HG03135 (cell line): ENCODE measurements around the gene TTC9.
"Not testable (repeated sequence)": the region's sequence is repeated elsewhere in the genome, so short reads cannot be mapped to it uniquely, and the experiment has no call there.

Experiments
- ATAC-seq: cut with Tn5 transposase; IDR thresholded peaks from one replicate; pipeline ENCODE4 v1.9.1; 2021; ENCODE audit warnings: mild to moderate bottlenecking, moderate library complexity; ENCODE audit not compliant: unreplicated experiment

TTC9 gene

DNA sequence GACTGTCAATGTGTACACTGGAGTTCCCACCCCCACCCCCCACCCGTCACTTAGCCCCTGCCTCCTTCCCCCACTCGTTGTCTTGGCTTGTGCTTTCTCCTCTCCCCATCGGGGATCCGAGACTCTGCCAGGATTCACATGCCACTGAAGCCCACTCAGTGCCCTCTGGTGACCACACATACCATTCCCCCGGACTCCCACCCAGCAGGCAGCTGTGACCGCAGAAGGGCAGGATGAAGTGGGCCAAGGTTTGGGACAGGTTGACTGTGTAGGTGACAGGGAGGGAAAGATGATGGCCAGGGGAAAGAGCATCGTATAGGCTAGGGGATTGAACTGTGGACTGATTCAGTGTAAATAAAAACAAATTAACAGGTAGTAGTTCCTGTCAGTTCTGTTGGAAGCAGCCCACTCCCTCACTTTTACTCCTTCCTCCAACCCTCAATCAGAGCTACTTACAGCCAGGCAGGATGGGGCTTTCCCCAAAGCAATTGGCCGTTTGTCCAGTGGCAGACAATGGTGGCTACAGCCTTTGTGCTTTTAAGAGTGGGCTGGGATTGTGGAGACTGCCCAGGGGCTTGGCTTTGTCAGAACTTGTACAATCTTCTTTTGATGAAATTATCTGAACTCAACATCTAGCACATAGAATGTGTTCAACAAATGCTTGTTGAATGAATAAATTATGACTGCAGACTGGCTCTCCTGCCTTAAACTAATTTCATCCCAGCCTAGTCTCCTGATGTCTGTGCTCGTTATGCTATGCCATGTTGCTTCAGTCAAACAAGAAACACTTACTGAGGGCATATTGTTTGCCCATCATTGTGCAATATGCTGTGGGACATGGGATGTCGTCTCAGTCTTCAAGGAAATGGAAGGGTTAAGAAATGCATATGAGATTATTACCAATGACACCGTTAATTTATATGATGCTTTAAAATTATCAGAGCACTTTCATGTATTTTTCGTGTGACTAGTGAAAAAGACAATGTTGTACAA lies 30.2 kb downstream of the TTC9 start:
- ATAC-seq = no peak

DNA sequence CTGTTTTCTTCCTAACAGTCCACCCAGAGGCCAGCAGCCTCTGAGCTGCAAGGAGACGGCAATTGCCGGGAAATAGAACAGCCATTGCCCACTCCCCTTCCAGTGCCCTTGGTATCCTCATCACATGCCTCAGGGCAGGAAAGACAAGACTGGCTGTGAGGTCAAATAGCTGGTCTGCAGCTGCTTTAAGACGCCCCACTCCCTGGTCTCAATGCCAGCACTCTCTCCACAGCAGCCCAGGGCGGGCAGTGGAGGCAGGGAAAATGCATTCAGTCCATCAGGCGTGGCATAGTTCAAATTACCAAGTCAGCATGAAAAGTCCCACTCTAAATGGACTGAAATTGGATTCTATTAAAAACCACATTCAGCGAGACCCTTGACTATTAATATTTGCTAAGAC lies 35.6 kb downstream of the TTC9 start:
- no peak for ATAC-seq

DNA sequence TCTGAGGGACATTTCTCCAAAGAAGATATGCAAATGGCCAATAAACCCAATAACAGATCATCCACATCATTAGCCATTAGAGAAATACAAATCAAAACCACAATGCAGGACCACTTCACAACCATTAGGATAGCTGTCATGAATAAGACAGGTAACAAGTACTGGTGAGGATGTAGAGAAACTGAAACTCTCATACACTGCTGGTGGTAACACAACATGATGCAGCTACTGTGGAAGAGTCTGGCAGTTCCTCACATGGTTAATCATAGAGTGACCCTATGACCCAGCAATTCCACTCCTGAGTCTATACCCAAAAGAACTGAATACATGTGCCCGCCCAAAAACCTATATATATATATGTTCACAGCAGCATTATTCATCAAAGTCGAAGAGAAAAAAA lies 39.0 kb downstream of the TTC9 start:
- no peak for ATAC-seq

DNA sequence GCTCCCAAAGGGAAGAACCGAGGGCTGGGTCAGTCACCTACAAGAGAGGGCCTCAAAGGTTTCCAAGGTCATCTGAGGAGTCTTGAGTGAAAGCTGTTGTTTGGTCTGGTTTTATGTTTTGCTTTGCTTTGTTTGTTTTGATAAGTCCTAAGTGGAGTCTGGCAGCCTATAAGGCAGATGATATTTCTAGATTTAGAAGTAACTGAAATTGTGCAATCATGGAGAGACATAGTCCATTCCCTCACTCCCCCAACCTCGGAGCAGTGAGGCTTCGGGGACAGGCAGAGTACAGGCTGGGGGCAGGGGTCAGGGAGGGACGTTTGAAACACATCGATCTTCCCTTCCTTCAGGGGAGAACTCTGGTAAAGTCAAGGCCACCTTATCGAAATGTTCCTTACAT lies 42.3 kb downstream of the TTC9 start:
- ATAC-seq = no peak

DNA sequence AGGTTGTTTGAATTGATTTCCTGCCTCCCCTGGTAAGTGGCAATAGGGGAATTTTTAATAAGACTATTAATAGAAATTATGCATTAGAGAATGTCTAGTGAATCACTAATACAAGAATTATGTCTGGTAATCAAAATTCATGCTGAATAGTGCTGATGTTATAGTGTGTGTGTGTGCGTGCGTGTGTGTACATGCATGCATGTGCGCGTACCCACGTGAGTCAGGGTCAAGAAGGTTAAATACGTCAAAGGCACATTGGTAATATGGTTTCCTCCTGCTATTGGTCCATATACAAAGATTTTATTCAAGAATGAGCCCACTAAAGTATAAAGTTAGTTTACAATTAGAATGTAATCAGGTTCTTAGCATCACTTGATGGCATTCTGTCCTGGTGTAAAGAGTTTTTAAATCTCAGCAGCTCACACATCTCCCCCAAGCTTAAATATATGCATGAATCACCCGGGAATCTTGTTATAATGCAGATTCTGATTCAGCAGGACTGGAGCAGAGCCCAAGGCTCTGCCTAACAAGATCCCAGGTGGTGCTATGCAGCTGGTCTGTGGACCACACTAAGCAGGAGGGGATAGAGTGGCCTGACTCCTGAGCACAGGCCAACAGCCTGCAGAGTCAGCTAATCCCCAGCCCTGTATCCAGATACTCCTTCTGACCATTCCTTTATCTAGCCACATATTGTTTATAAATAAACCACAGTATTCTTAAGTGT lies 43.9 kb downstream of the TTC9 start:
- ATAC-seq = no peak

DNA sequence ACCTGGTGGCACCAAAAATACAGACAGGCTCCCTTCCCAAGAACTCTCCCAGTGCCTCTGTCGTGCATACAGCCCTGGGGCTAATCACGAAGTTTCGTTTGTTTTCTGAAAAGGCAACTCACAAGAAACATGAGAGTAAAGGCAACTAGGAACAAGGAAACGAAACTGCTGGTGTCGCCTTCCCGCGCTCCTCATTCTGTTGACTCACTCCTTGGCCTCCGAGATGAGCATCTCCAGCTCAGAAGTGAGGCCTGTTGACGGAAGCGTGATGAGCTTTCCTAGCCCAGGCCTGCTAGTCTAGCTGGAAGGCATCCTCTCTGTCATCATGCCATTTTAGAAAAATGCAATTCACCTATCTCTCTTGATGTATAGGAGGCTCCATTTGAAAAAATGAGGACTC lies 50.5 kb downstream of the TTC9 start:
- ATAC-seq = no peak

DNA sequence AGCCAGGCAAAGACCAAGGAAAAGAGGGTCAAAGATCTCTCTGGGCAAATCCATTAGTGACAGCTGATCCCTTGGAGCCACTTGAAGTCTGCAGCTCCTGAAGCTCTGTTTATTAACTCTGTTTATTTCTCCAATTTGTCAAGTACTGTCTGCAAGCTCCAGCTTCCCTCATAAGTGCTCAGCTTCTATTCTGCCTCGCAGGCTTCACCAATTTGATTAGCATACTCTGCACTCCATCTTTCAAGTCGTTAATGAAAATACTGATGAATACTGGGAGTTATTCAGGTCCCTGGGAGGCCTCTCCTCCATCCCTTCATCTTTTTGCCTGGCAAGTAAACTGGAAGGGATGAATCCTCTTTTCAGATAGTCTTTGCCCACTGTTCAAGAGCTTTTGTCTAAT lies 54.3 kb downstream of the TTC9 start:
- ATAC-seq = no peak

DNA sequence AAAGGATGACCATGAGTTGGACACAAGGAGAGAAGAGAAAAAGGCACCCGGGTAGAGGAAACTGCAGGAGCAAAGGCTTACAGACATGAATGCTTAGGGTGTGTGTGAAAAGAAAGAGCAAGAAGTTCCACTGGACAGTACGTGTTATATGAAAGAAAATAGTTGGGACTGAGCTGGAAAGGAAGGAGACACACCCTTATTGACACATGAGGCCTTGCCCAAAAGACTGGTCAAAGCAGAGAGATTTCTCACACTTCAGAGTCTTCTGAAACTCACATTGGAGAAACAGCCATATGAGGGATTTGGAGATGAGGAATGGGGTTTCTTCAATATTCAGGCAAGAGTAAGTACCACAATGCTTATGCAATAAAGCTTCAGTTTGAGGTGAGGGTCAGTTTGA lies 56.0 kb downstream of the TTC9 start:
- ATAC-seq = no peak

DNA sequence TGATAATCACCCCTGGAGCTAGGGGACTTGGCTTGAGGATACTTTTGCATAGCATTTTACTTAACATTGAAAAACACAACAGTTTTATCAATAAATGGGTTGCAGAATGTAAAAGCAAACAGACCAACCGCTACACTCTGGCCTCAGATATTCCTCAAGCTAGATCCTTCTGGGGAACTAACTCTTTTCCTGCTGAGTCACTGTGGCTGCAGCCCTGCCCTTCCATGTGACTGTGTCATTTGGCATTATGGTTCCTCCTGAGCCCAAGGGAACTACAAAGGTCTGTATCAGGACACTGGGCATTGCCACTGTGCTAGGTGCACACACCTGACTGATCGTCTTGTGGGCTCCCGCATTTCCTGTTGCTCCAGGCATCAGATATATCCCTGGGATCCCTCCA lies 56.6 kb downstream of the TTC9 start:
- ATAC-seq = no peak

GRCh38 chr14:70699646-70700045 lies 57.9 kb downstream of the TTC9 start:
- ATAC-seq = no peak

DNA sequence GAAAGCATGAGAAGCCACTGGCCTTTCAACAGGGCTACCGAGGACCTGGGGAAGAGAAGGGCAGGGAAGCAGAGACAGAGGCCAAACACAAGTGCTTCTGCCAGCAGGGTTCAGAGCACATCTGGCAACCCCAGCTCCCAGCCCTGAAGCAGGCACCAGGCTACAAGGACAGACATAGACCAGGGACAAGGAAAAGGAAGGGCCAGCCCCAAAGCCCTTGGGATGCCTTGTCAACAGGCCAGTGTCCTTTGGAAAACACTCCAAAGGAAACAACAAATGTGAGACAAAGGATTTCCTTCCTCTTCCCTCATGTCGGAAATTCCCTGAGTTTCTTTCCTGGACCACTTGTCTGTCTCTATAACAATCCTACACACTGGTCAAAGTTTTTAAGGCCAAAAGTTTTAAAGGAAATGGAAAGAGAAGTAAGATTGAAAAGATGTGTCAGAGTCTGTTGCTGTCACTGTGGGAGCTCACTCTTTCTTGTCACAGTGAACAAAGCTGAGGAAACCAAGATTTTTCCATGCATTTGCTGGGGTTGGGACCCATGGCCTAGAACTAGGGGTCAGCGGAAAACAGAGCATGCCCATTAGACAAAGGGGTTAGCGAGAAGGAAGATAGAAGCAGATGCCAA lies 59.4 kb downstream of the TTC9 start:
- no peak for ATAC-seq

GRCh38 chr14:70701610-70702009 lies 59.9 kb downstream of the TTC9 start:
- no peak for ATAC-seq

GRCh38 chr14:70702161-70702560 lies 60.4 kb downstream of the TTC9 start:
- no peak for ATAC-seq

DNA sequence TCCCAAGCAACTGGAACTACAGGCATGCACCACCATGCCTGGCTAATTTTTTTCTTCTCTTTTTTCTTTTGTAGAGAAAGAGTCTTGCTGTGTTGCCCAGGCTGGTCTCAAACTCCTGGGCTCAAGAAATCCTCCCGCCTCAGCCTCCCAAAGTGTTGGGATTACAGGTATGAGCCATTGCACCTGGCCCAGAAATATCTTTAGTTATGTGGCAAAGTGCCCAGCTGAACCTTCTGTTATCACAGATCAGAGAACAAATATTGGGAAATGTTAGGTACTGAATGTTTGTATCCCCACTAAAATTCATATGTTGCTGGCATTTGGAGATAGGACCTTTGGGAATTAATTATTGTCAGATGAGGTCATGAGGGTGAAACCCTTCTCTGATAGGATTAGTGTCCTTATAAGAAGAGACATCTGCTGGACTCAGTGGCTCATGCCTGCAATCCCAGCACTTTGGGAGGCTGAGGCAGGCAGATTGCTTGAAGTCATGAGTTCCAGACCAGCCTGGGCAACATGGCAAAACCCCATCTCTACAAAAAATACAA lies 62.0 kb downstream of the TTC9 start:
- not testable (repeated sequence) for ATAC-seq

DNA sequence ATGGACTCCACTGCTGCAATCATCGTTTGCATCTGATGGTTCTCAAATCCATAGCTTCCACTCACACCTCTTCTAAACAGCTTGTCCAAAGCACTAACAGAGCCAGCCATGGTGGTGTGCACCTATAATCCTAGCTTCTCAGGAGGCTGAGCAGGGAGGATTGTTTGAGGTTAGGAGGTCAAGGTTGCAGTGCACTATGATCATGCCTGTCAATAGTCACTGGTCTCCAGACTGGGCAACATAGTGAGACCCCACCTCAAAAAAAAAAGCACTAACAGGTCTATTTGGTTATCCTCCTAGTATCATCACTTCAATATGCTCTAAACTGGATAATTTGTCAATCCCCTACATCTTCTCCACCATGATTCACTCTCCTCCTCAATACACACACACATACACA lies 63.2 kb downstream of the TTC9 start:
- ATAC-seq = no peak

GRCh38 chr14:70706177-70706576 lies 64.5 kb downstream of the TTC9 start:
- ATAC-seq = no peak

GRCh38 chr14:70707138-70708038 lies 65.7 kb downstream of the TTC9 start:
- no peak for ATAC-seq

- ATAC-seq = no peak
Observed at GRCh38 chr14:70708717-70709570, 67.2 kb downstream of the TTC9 start.

- ATAC-seq = no peak
Observed at GRCh38 chr14:70709726-70710382, 68.1 kb downstream of the TTC9 start.
